H1 (cell line): ENCODE data around the gene MICALL2. TPM values are rescaled to one million over a fixed set of nuclear protein-coding genes. Genes with fewer than 3 reads are reported as not detected.

Experiments
- CTCF ChIA-PET: fragments of 300-600 bp; sonication (Branson Sonifier 250); formaldehyde crosslinking; loops from one replicate; lab custom pipeline; 2021; ENCODE audit not compliant: partially characterized antibody; lab: Charles Lee
- POLR2A ChIA-PET: fragments of 300-600 bp; sonication (Branson Sonifier 250); formaldehyde crosslinking; loops from one replicate; lab custom pipeline; 2021; ENCODE audit warnings: inconsistent platforms; ENCODE audit not compliant: partially characterized antibody; lab: Charles Lee
- DNase-seq, 2 experiments: peaks; one replicate each; pipeline versions ENCODE4 v3.0.0 to v3.0.0-alpha.2; 2010 to 2022; ENCODE audit warnings: low spot score in 2 of 2, low read depth in 1 of 2, mixed read lengths in 1 of 2
- FAIRE-seq: peaks from 2 replicates; lab custom pipeline; 2011; peaks lifted over from hg19 to GRCh38; lab: Jason Lieb, UNC
- H2AFZ ChIP-seq: 2 replicates; pipeline ENCODE4 v1.8.1; 2012; ENCODE audit warnings: low read length, inconsistent platforms
- H2AK5ac ChIP-seq: 2 replicates; pipeline ENCODE4 v1.6.1; 2013; ENCODE audit warnings: low read depth, low read length
- H2BK120ac ChIP-seq: replicated peaks from 2 replicates; pipeline ENCODE3; 2013; ENCODE audit warnings: low read depth, low read length, inconsistent platforms
- H2BK12ac ChIP-seq: 2 replicates; pipeline ENCODE4 v1.6.1; 2013; ENCODE audit warnings: low read depth, low read length
- H2BK15ac ChIP-seq: 2 replicates; pipeline ENCODE4 v1.6.1; 2013; ENCODE audit warnings: low read length
- H2BK20ac ChIP-seq: 2 replicates; pipeline ENCODE4 v1.6.1; 2013; ENCODE audit warnings: low read length
- H2BK5ac ChIP-seq: 2 replicates; pipeline ENCODE4 v1.6.1; 2013; ENCODE audit warnings: low read depth, low read length
- H3K14ac ChIP-seq: 2 replicates; pipeline ENCODE4 v1.6.1; 2013; ENCODE audit warnings: inconsistent platforms; ENCODE audit not compliant: insufficient read length
- H3K18ac ChIP-seq: 2 replicates; pipeline ENCODE4 v1.6.1; 2013; ENCODE audit warnings: low read length; ENCODE audit errors: extremely low read depth
- H3K23ac ChIP-seq: 2 replicates; pipeline ENCODE4 v1.6.1; 2013; ENCODE audit warnings: inconsistent platforms; ENCODE audit not compliant: insufficient read length
- H3K23me2 ChIP-seq: 2 replicates; pipeline ENCODE4 v1.6.1; 2013; ENCODE audit warnings: low read depth, low read length
- H3K27ac ChIP-seq: 2 replicates; pipeline ENCODE4 v1.6.1; 2011; ENCODE audit warnings: low read depth, low read length, inconsistent platforms
- H3K27me3 ChIP-seq, 4 experiments: replicated peaks in 1 of 4; 1 replicate in 1 of 4; 2 replicates in 3 of 4; pipeline versions ENCODE4 v1.6.1 to v1.8.1; 2011 to 2013; ENCODE audit warnings: low read length in 3 of 4, mild to moderate bottlenecking in 3 of 4, inconsistent platforms in 2 of 4, mixed read lengths in 2 of 4, moderate library complexity in 1 of 4; ENCODE audit not compliant: control insufficient read depth in 3 of 4, insufficient read depth in 3 of 4; ENCODE audit errors: extremely low read depth in 1 of 4
- H3K36me3 ChIP-seq, 4 experiments: 2 replicates each; pipeline versions ENCODE4 v1.6.1 to v1.8.1; 2011 to 2013; ENCODE audit warnings: mild to moderate bottlenecking in 4 of 4, low read length in 3 of 4, moderate library complexity in 2 of 4, control low read depth in 1 of 4, inconsistent platforms in 1 of 4; ENCODE audit not compliant: insufficient read depth in 4 of 4, control insufficient read depth in 2 of 4
- H3K4ac ChIP-seq: replicated peaks from 2 replicates; pipeline ENCODE3; 2013; ENCODE audit warnings: low read length, low read depth, mixed read lengths, inconsistent platforms; ENCODE audit not compliant: insufficient read length
- H3K4me1 ChIP-seq, 4 experiments: replicated peaks in 1 of 4; 1 replicate in 1 of 4; 2 replicates in 3 of 4; pipeline versions ENCODE4 v1.6.1 to v1.8.1; 2011 to 2013; ENCODE audit warnings: low read length in 3 of 4, inconsistent platforms in 2 of 4, mixed read lengths in 1 of 4; ENCODE audit not compliant: insufficient read depth in 4 of 4, control insufficient read depth in 3 of 4
- H3K4me2 ChIP-seq, 2 experiments: 2 replicates each; pipeline versions ENCODE4 v1.6.1 to v1.8.1; 2011 to 2013; ENCODE audit warnings: low read depth in 2 of 2, low read length in 2 of 2, control low read depth in 1 of 2, inconsistent platforms in 1 of 2, mild to moderate bottlenecking in 1 of 2; ENCODE audit not compliant: insufficient read depth in 1 of 2
- H3K4me3 ChIP-seq, 4 experiments: fragments of 200-600, 300-600 bp in 1 of 4; sonication (generic), shearing (Covaris generic), sonication (Bioruptor Twin) in 1 of 4; 2 replicates each; pipeline versions ENCODE4 v1.5.1 to v1.8.1; 2011 to 2016; ENCODE audit warnings: low read length in 4 of 4, low read depth in 3 of 4, control low read depth in 2 of 4, inconsistent platforms in 2 of 4, mild to moderate bottlenecking in 2 of 4, mixed read lengths in 1 of 4, moderate library complexity in 1 of 4; ENCODE audit not compliant: insufficient read depth in 2 of 4; ENCODE audit errors: extremely low read depth in 1 of 4
- H3K56ac ChIP-seq: replicated peaks from 2 replicates; pipeline ENCODE3; 2013; ENCODE audit warnings: low read depth, mild to moderate bottlenecking, mixed read lengths, low read length, inconsistent platforms; ENCODE audit not compliant: insufficient read length
- H3K79me1 ChIP-seq: 2 replicates; pipeline ENCODE4 v1.6.1; 2013; ENCODE audit warnings: low read depth, low read length, control low read depth
- H3K79me2 ChIP-seq, 2 experiments: 2 replicates each; pipeline versions ENCODE4 v1.6.1 to v1.8.1; 2012 to 2013; ENCODE audit warnings: low read length in 2 of 2, mild to moderate bottlenecking in 2 of 2, inconsistent platforms in 1 of 2; ENCODE audit not compliant: insufficient read depth in 2 of 2, control insufficient read depth in 1 of 2
- H3K9ac ChIP-seq, 4 experiments: replicated peaks in 1 of 4; 1 replicate in 1 of 4; 2 replicates in 3 of 4; pipeline versions ENCODE4 v1.6.1 to v1.8.1; 2011 to 2013; ENCODE audit warnings: low read depth in 3 of 4, low read length in 3 of 4, control low read depth in 2 of 4, mild to moderate bottlenecking in 2 of 4, moderate library complexity in 2 of 4, inconsistent platforms in 1 of 4; ENCODE audit errors: extremely low read depth in 1 of 4
- H3K9me3 ChIP-seq, 2 experiments: 2 replicates each; pipeline versions ENCODE4 v1.6.1 to v1.8.1; 2012 to 2013; ENCODE audit warnings: mild to moderate bottlenecking in 2 of 2, moderate library complexity in 2 of 2, control low read depth in 1 of 2, inconsistent platforms in 1 of 2, low read depth in 1 of 2, low read length in 1 of 2, mixed read lengths in 1 of 2; ENCODE audit not compliant: insufficient read depth in 2 of 2
- H4K20me1 ChIP-seq, 2 experiments: replicated peaks in 1 of 2; 2 replicates each; pipeline versions ENCODE3 to v1.8.1; 2011 to 2013; ENCODE audit warnings: inconsistent platforms in 2 of 2, low read length in 2 of 2, mild to moderate bottlenecking in 1 of 2; ENCODE audit not compliant: insufficient read depth in 2 of 2, control insufficient read depth in 1 of 2
- H4K5ac ChIP-seq: 2 replicates; pipeline ENCODE4 v1.6.1; 2013; ENCODE audit warnings: low read length, low read depth, mixed read lengths, inconsistent platforms; ENCODE audit not compliant: insufficient read length
- H4K8ac ChIP-seq: 2 replicates; pipeline ENCODE4 v1.8.0; 2013; ENCODE audit warnings: mild to moderate bottlenecking, moderate library complexity, low read length, inconsistent platforms; ENCODE audit not compliant: insufficient read depth; ENCODE audit errors: extremely low read depth
- H4K91ac ChIP-seq: replicated peaks from 2 replicates; pipeline ENCODE3; 2013; ENCODE audit warnings: low read length, mixed read lengths, inconsistent platforms; ENCODE audit not compliant: insufficient read length
- CBX5 ChIP-seq: fragments of 300-800, 300-1000 bp; sonication (generic); IDR thresholded peaks from 2 replicates; pipeline ENCODE4 v1.7.1; 2016; ENCODE audit warnings: antibody characterized with exemption, low read length, low read depth
- EGR1 ChIP-seq: IDR thresholded peaks from 2 replicates; pipeline ENCODE4 v1.6.1; 2011; ENCODE audit warnings: low read depth, low read length, borderline replicate concordance
- EP300 ChIP-seq, 2 experiments: IDR thresholded peaks; 1 replicate in 1 of 2; 2 replicates in 1 of 2; pipeline ENCODE4 v1.6.1; 2011 to 2012; ENCODE audit warnings: low read depth in 2 of 2, low read length in 2 of 2, mild to moderate bottlenecking in 2 of 2, borderline replicate concordance in 1 of 2, inconsistent platforms in 1 of 2, moderate library complexity in 1 of 2
- GTF2F1 ChIP-seq: IDR thresholded peaks from 2 replicates; pipeline ENCODE4 v1.6.1; 2012; ENCODE audit warnings: low read depth, low read length, improper control_type of control experiment, borderline replicate concordance
- HDAC2 ChIP-seq, 2 experiments: fragments of 300-600 bp in 1 of 2; sonication (generic) in 1 of 2; IDR thresholded peaks; 2 replicates each; pipeline ENCODE4 v1.6.1; 2011 to 2012; ENCODE audit warnings: low read depth in 2 of 2, low read length in 2 of 2, mild to moderate bottlenecking in 2 of 2, moderate library complexity in 2 of 2, borderline replicate concordance in 1 of 2, inconsistent platforms in 1 of 2
- HDAC6 ChIP-seq: IDR thresholded peaks from one replicate; pipeline ENCODE4 v1.7.1; 2012; ENCODE audit warnings: low read depth, mild to moderate bottlenecking, inconsistent platforms, low read length, moderate library complexity
- JUN ChIP-seq: IDR thresholded peaks from 2 replicates; pipeline ENCODE4 v1.6.1; 2011; ENCODE audit warnings: low read depth, mild to moderate bottlenecking, improper control_type of control experiment, low read length
- NANOG ChIP-seq: IDR thresholded peaks from 2 replicates; pipeline ENCODE4 v1.6.1; 2011; ENCODE audit warnings: low read length, low read depth, mild to moderate bottlenecking, inconsistent platforms; ENCODE audit not compliant: insufficient read depth, poor library complexity, severe bottlenecking
- RFX5 ChIP-seq: IDR thresholded peaks from 2 replicates; pipeline ENCODE4 v1.6.1; 2011; ENCODE audit warnings: low read depth, low read length, improper control_type of control experiment, borderline replicate concordance
- SAP30 ChIP-seq: fragments of 300-600 bp; sonication (generic); IDR thresholded peaks from 2 replicates; pipeline ENCODE4 v1.7.1; 2012; ENCODE audit warnings: low read length, moderate library complexity, mild to moderate bottlenecking, inconsistent platforms; ENCODE audit not compliant: insufficient read depth, insufficient replicate concordance
- WGBS, 2 experiments: shearing (Covaris generic) in 1 of 2; methylation state at CpG; one replicate each; pipeline versions ENCODE4 v1.1.6 to v1.1.7; 2013 to 2015; ENCODE audit warnings: low lambda C conversion rate in 2 of 2, mixed read lengths in 2 of 2, inconsistent platforms in 1 of 2, low coverage in 1 of 2, missing lambda C conversion rate in 1 of 2; ENCODE audit not compliant: insufficient replicate concordance in 2 of 2, insufficient coverage in 1 of 2, insufficient read length in 1 of 2; ENCODE audit errors: extremely low coverage in 1 of 2, missing lambda C conversion rate in 1 of 2; 5-methylcytosine and 5-hydroxymethylcytosine counted together
- polyA plus RNA-seq, 7 experiments: library from polyadenylated mRNA; depleted of rRNA in 3 of 7; stranded (reverse) in 5 of 7; unstranded in 2 of 7; fragments of >200 nt in 5 of 7; fragments of 200-250 nt in 2 of 7; gene quantifications; 1 replicate in 5 of 7; 2 replicates in 1 of 7; 4 replicates in 1 of 7; pipeline versions ENCODE4 v1.2.1 to v1.2.3, GENCODE V29; 2011 to 2013; ENCODE audit warnings: missing spikeins in 2 of 7, mixed read lengths in 2 of 7
- total RNA-seq: library from RNA; stranded (reverse); fragmentation: NEBNext Ultra II Directional; extraction: Animal tissue kit (Norgen Biotek cat#: 25700); gene quantifications from 2 replicates; pipeline ENCODE4 v1.2.1, GENCODE V29; 2021
- TF ChIP-seq, protein P1 (sequence below): IDR thresholded peaks from 2 replicates; pipeline ENCODE4 v1.6.1; 2012; ENCODE audit warnings: inconsistent platforms

MICALL2 gene
- total and polyA plus RNA-seq, 2 of the 8 experiments (the other 6 are each of a cell fraction or from before 2014, with no cell fraction given): 5.3 to 8.5 TPM

DNA sequence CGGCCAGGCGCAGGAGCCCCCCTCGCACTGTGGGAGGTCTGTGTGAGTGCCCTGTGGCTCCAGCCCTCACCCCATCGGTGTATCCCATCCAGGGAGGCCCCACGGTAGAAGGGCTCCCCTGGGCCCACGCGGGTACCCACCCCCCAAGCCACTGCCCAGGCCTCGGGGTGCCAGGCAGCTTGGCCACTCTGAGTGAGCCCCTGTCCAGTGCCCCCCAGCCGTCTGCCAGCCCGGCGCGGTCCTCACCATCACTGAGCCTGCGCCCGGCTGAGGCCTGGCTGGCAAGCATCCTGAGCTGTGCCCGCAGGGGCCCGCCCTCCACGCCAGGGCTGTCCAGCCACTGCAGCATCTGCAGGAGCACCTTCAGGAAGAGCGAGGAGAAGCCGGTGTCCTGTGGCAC is 19.2 kb upstream of the MICALL2 start:
- Histone ChIP-seq H3K23me2 (no peaks in the 10 kb centered on the region), H2BK15ac (no peak overlapping the region), H2AFZ (no peak overlapping the region), H2BK12ac (no peak overlapping the region), H3K23ac (no peak overlapping the region), H2BK5ac (no peak overlapping the region), H3K18ac (no peak overlapping the region), H3K4me1 (no peaks in the 10 kb centered on the region; a peak in 1 of 7 replicates), H3K4me3 (no peak overlapping the region), H3K27ac (no peak overlapping the region), H3K14ac (no peak overlapping the region), H4K20me1 (peaks cover 0 to 23% of the 10 kb centered on the region in 2 experiments), H4K5ac (no peak overlapping the region), H3K27me3 (no peaks in the 10 kb centered on the region), H3K4ac (no peak overlapping the region), H2BK120ac (no peak overlapping the region), H3K56ac (no peak overlapping the region), H3K9me3 (no peaks in the 10 kb centered on the region), H3K79me2 (no peaks in the 10 kb centered on the region), H2AK5ac (no peak overlapping the region), H3K4me2 (no peak overlapping the region), H3K36me3 (peaks cover 15 to 74% (median 33%) of the 10 kb centered on the region in 4 experiments), H3K9ac (no peak overlapping the region), H4K91ac (no peak overlapping the region), H4K8ac (no peak overlapping the region; the same call in 1 of the 2 replicates), H3K79me1 (no peaks in the 10 kb centered on the region; the same call in 1 of the 2 replicates), H2BK20ac (no peak overlapping the region)
- FAIRE-seq (no peak), DNase-seq (no peak)
- POLR2A ChIA-PET: interaction anchor here (1.1 to 7.4 kb wide), 4 partner anchors 11 to 22 kb away, joined by 3 to 43 read pairs (median 4); no protein-coding TSS in a partner anchor
- CTCF ChIA-PET: interaction anchor here (1.2 to 1.5 kb wide), 2 partner anchors 14 to 45 kb away, joined by 3 to 5 read pairs; no protein-coding TSS in a partner anchor
- 90% methylated on average over 14 of the region's 19 CpGs; no CpG with 5 or more reads in 1 of the 2 experiments for WGBS, 2 experiments
- TF ChIP-seq SAP30 (no peak), NANOG (no peak), JUN (no peak), HDAC6 (no peak), EGR1 (no peak), RFX5 (no peak), EP300 (IDR thresholded peaks at IDR 0.05; ENCODE audit: borderline replicate concordance in 1 of 2, low read depth in 2 of 2, low read length in 2 of 2) (no peak), HDAC2 (IDR thresholded peaks at IDR 0.05; ENCODE audit: borderline replicate concordance in 1 of 2, low read depth in 2 of 2, low read length in 2 of 2) (no peak), CBX5 (no peak), GTF2F1 (no peak)
- TF ChIP-seq, protein P1, sequence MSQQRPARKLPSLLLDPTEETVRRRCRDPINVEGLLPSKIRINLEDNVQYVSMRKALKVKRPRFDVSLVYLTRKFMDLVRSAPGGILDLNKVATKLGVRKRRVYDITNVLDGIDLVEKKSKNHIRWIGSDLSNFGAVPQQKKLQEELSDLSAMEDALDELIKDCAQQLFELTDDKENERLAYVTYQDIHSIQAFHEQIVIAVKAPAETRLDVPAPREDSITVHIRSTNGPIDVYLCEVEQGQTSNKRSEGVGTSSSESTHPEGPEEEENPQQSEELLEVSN: no peak
